HG03342 (cell line): ENCODE data around the gene MZF1.
A peak's percentile ranks its signal among the peaks of the same experiment; 100 is the strongest.

Source experiments
- ATAC-seq: cut with Tn5 transposase; IDR thresholded peaks from one replicate; pipeline ENCODE4 v1.9.1; 2021; ENCODE audit warnings: mild to moderate bottlenecking, moderate library complexity; ENCODE audit not compliant: unreplicated experiment

The MZF1 gene

GRCh38 chr19:58570770-58571574 lies 2.2 kb downstream of the MZF1 start:
- ATAC-seq = no peak

DNA sequence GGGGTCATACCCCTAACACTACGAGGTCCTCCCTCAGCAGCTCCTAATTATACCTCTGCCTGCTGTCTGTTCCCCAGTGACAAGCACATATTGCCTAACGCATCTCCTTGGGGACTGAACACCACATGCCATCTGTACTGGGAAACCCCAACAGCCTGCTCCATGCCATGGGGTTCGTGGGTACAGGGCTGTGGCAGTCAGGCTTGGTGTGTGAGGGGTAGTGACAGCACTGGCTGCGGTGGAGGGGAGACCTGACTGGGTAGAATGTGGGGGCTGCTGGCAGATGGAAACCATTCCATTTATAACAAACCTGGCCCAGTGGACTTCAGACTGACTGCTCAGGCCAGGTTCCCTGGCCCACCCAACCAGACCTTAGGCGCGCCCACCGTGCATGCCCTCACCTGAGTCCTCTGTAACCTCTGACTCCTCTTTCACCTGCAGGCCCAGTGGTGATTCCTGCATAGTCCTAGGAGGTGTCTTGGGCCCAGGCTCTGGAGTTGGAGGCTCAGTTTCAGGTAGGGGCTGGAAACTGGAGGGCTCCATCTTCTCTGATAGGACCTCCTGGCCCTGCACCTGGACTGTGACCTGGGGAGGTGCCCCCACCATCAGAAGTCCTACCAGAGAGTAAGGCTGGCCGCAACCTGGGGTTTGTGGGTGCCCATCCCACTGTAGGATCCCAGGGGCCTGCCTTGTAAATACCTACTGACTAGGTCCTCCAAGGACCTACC lies 3.0 kb downstream of the MZF1 start:
- no peak for ATAC-seq

GRCh38 chr19:58569191-58569942 lies 3.8 kb downstream of the MZF1 start:
- no peak for ATAC-seq

GRCh38 chr19:58568453-58569130 lies 4.5 kb downstream of the MZF1 start:
- ATAC-seq = no peak

DNA sequence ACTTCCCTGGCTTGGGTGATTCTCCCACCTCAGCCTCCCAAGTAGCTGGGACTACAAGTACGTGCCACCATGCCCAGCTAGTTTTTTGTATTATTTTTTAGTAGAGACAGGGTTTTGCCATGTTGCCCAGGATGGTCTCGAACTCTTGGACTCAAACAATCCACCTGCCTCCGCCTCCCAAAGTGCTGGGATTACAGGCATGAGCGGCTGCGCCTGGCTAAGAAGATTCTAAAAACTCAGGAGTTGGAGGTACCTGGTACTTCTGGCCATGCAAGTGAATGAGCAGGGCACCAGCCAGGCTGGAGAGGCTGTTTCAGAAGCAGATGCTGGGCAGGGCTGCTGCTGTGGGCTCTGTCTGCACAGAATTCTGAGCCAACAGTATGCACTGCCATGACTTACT lies 6.1 kb downstream of the MZF1 start:
- ATAC-seq = no peak

DNA sequence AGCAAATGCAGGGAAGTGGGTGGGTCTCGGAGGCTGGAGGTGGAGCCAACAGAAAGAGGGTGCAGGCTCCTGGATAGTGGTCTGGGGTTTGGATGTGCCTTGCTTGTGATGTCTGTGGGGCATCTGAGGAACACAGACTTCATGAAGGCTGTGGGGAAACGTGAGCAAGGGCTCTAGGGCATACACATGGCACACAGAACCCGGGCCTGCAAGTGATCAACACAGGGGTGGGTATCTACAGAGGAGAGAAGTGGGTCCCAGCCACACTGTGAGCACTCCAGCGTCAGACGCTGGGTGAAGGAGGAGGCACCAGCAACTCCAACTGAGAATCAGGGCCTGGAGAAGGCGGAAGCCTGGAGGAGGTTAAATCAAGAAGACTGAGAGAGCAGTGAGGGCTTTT lies 9.3 kb downstream of the MZF1 start:
- ATAC-seq = no peak

DNA sequence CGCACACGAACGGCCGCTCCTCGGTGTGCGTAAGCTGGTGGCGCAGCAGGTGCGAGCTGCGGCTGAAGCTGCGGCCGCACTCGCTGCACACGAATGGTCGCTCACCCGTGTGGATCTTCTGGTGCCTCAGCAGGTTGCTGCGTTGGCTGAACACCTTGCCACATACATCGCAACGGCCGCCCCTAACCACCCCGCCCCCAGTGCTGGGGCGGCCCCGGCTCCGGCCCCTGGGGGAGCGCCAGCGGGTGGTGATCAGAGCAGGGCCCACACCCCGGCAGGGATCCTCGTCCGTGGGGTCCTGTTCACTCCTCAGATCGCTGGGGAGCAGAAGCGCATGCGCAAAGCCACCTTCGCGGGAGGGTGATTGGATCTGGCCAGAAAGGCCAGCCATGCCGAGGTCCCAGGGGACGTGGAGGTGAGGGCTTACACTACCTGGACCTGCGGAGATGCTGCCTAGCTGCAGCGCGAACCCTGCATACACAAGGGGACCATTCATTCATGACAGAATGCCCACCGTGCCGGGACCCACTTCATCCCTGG lies 10.0 kb downstream of the MZF1 start:
- no peak for ATAC-seq

DNA sequence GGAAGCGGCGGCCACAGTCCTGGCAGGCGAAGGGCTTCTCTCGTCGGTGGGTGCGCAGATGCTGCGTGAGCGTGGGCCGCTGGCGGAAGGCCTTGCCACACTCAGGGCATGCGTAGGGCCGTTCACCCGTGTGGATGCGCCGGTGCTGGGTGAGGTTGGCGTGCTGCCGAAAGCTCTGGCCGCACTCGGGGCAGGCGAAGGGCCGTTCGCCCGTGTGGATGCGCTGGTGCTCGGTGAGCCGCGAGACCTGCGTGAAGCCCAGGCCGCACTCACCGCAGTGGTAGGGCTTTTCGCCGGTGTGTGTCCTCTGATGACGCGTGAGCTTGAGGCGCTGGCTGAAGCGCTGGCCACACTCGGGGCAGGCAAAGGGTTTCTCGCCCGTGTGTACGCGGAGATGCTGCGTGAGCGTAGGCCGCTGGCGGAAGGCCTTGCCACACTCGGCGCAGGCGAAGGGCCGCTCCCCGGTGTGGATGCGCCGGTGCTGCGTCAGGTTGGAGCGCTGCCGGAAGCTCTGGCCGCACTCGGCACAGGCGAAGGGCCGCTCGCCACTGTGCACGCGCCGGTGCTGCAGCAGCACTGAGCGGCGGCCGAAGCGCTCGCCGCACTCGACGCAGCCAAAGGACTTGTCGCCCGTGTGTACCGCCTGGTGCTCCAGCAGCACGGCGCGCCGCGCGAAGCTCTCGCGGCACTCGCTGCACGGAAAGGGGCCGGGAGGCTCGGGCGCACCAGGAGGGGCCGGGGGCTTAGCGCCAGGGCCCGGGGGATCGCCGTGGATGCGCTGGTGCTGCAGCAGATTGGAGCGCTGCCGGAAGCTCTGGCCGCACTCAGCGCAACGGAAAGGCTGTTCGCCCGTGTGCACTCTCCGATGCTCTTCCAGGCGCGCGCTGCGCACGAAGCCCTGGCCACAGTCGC lies 10.8 kb downstream of the MZF1 start:
- ATAC-seq = no peak

GRCh38 chr19:58561373-58562121 lies 11.6 kb downstream of the MZF1 start:
- ATAC-seq = no peak

- ATAC-seq = no peak
Observed at GRCh38 chr19:58560921-58561320, 12.2 kb downstream of the MZF1 start.

- ATAC-seq = no peak
Observed at GRCh38 chr19:58560007-58560887, 12.9 kb downstream of the MZF1 start.

DNA sequence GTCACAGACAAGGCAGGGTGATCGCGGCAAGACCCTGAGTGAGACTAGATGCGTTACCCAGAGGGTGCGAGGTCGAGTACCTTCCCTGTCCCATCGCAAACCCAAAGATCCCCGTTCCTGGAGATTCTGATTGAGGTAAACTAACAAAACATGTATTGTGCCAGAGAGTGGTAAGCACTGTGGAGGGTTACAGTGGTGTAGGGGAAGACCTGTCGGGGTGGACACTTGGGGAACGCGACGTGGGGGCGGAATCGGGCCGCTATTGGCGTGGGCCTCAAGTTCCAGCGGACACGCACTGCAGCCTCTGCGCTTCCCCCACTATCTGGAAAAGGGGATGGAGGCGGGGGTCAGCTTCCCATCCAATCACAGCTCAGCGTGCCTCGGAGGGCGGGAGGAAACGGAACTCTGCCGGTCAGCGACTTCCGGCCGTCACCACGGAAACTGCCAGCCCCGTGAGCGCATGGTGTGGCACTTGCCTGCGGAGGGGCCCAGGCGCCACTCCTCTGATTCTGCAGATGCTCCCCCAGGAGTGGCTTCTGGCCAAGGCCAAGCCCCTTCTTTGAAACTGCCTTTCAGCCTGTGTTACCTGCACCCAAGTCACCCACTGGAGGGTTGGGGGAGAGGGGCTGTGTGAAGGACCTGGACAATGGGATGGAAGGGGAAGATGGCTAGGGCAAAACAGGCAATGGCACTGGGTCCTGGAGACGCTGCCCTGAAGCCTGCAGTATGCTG lies 13.7 kb downstream of the MZF1 start:
- peak; percentile 11 for ATAC-seq

- peak; percentile 45 for ATAC-seq
Observed at GRCh38 chr19:58558623-58559274, 14.4 kb downstream of the MZF1 start.

DNA sequence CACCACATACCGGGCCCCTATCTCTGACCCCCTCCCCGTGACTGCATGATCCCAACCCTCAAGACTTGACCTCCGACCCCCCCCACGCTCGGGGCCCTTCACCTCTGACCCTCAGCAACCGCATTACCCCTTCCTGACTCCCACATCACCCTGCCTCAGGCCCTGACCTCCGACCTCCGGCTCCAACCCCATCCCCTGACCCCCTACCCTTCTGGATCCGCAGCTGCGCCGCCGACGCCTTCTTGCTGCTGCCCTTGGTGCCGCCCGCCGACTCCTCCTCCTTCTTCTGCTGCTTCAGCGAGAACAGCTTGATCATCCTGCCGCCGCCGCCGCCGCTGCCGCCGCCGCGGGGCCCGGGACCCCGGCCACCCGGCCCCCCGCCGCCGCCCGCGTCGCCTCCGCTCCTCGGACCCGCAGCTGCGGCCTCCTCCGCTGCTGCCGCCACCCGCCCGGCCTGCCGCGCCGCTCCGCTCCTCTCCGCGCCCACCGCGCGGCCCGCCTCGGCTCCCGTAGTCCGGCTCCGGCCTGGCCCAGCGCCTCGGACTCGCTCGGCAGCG lies 15.0 kb downstream of the MZF1 start, which contains the start of gene UBE2M:
Gene UBE2M (minus strand): TSS at position 546 of the 557 bp plus-strand sequence. CDS start 230 bp downstream, at position 316.
- no peak for ATAC-seq

- ATAC-seq = no peak
Observed at GRCh38 chr19:58557221-58558065, 15.7 kb downstream of the MZF1 start.
